ENCODE data around the gene LTBP2. TPM values are rescaled to one million over a fixed set of nuclear protein-coding genes. Genes with fewer than 3 reads are reported as not detected.

Gene LTBP2
- total RNA-seq, 1 experiment from 2014 or later: 17.4 TPM

- Histone ChIP-seq H3K9ac (ENCODE audit: low read length) (no peak overlapping the region), H4K20me1 (ENCODE audit: low read length) (no peaks in the 10 kb centered on the region), H3K9me3 (ENCODE audit: low read length) (no peaks in the 10 kb centered on the region), H3K36me3 (ENCODE audit: low read depth, low read length) (no peaks in the 10 kb centered on the region), H3K4me1 (ENCODE audit: insufficient read depth, low read length) (peaks cover 32% of the 10 kb centered on the region), H3K9me2 (replicated peaks; ENCODE audit: low read length) (no peaks in the 10 kb centered on the region), H3F3A (ENCODE audit: low read length, unreplicated experiment) (no peaks in the 10 kb centered on the region), H2AFZ (ENCODE audit: low read length) (no peak overlapping the region), H3K4me2 (ENCODE audit: low read length) (no peak overlapping the region), H3K27ac (ENCODE audit: low read length) (peak overlapping the region; percentile 14; the same call in 1 of the 2 replicates), H3K27me3 (ENCODE audit: low read length) (no peaks in the 10 kb centered on the region), H3K79me2 (ENCODE audit: low read length) (no peaks in the 10 kb centered on the region), H3K4me3 (ENCODE audit: low read length) (no peak overlapping the region)
- ChIA-PET CTCF (no interaction called here), POLR2A (ENCODE audit: unreplicated experiment) (interaction anchor here (0.6 kb wide), 1 partner anchor 30 kb away, joined by 3 read pairs; no protein-coding TSS in a partner anchor)
- no TSS peak for BruUV-seq (replicated peaks)
- no peak for DNase-seq
- no peak for TF ChIP-seq CTCF (conservative IDR thresholded peaks at IDR 0.05; ENCODE audit: low read depth, low read length)
- TF ChIP-seq EZH2 (IDR thresholded peaks at IDR 0.05; ENCODE audit: low read length, unreplicated experiment): no peak
- TF ChIP-seq EZH2phosphoT487 (IDR thresholded peaks at IDR 0.05; ENCODE audit: borderline replicate concordance, low read length): no peak
- intact Hi-C loops (cut with micrococcal nuclease): no loop called here
- no peak for ATAC-seq
Measured at GRCh38 chr14:74584951-74585350, 27.1 kb downstream of the LTBP2 start.

GRCh38 chr14:74583689-74584434 lies 28.2 kb downstream of the LTBP2 start:
- H3F3A ChIP-seq (ENCODE audit: low read length, unreplicated experiment): no peaks in the 10 kb centered on the region
- no peak overlapping the region for H3K9ac ChIP-seq (ENCODE audit: low read length)
- H3K4me2 ChIP-seq (ENCODE audit: low read length): peak overlapping the region; percentile 21
- no peaks in the 10 kb centered on the region for H3K9me3 ChIP-seq (ENCODE audit: low read length)
- H4K20me1 ChIP-seq (ENCODE audit: low read length): no peaks in the 10 kb centered on the region
- TF ChIP-seq EZH2 (IDR thresholded peaks at IDR 0.05; ENCODE audit: low read length, unreplicated experiment): no peak
- TF ChIP-seq EZH2phosphoT487 (IDR thresholded peaks at IDR 0.05; ENCODE audit: borderline replicate concordance, low read length): no peak
- TF ChIP-seq CTCF (conservative IDR thresholded peaks at IDR 0.05; ENCODE audit: low read depth, low read length): no peak
- no peaks in the 10 kb centered on the region for H3K9me2 ChIP-seq (replicated peaks; ENCODE audit: low read length)
- ChIA-PET POLR2A (ENCODE audit: unreplicated experiment) (interaction anchor here (0.5 to 0.6 kb wide), 2 partner anchors 87 to 91 kb away, joined by 3 read pairs; partner anchors contain the start of genes ISCA2 and NPC2), CTCF (interaction anchor here (0.6 kb wide), 2 partner anchors 220 to 265 kb away, joined by 3 read pairs; no protein-coding TSS in a partner anchor)
- ATAC-seq (peak; percentile 64), DNase-seq (peak; percentile 91)
- intact Hi-C loops (cut with micrococcal nuclease): no loop called here
- H3K27me3 ChIP-seq (ENCODE audit: low read length): no peaks in the 10 kb centered on the region
- H3K4me1 ChIP-seq (ENCODE audit: insufficient read depth, low read length): peaks cover 42% of the 10 kb centered on the region
- no peaks in the 10 kb centered on the region for H3K36me3 ChIP-seq (ENCODE audit: low read depth, low read length)
- BruUV-seq (replicated peaks): no TSS peak
- H2AFZ ChIP-seq (ENCODE audit: low read length): no peak overlapping the region
- no peaks in the 10 kb centered on the region for H3K79me2 ChIP-seq (ENCODE audit: low read length)
- peak overlapping the region; percentile 31 for H3K27ac ChIP-seq (ENCODE audit: low read length)
- H3K4me3 ChIP-seq (ENCODE audit: low read length): no peak overlapping the region
